ENCODE measurements around the gene ZMYND8. TPM values are rescaled to one million over a fixed set of nuclear protein-coding genes. Genes with fewer than 3 reads are reported as not detected.

Gene ZMYND8
- total and polyA plus RNA-seq, 2 of the 8 experiments (the other 6 are each of a cell fraction or from before 2014, with no cell fraction given), result 50.5 to 163 TPM

DNA sequence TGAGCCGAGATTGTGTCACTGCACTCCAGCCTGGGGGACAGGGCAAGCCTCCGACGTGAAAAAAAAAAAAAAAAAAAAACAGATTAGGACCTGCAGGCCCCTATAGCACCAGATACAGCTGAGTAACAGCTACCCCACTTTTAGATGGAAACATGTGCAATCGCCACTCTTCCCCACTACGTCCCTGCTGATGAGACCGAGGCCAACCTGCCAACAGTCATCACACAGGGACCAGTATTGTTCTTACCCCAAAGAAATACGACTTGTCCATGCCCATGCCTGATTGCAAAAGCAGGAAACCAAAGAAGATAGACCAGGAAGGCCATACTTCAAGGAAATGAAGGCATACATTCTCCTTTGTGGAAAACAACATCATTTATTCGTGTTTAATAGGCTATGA lies 45.8 kb downstream of the ZMYND8 start (continued):
- TF ChIP-seq KDM4A (IDR thresholded peaks at IDR 0.05; ENCODE audit: low read depth, low read length, severe bottlenecking) (no peak), CTCF (IDR thresholded peaks at IDR 0.05; ENCODE audit: control extremely low read depth in 1 of 3, insufficient read depth in 1 of 3, low read depth in 1 of 3, low read length in 3 of 3) (no peak), EZH2 (IDR thresholded peaks at IDR 0.05; ENCODE audit: low read depth, low read length, severe bottlenecking) (no peak), SAP30 (IDR thresholded peaks at IDR 0.05; ENCODE audit: insufficient read depth, insufficient replicate concordance, low read length) (no peak), ATF3 (IDR thresholded peaks at IDR 0.05; ENCODE audit: insufficient read depth, low read depth, low read length) (no peak), SUZ12 (IDR thresholded peaks at IDR 0.05; ENCODE audit: low read length) (no peak)
- TF ChIP-seq, protein P1, sequence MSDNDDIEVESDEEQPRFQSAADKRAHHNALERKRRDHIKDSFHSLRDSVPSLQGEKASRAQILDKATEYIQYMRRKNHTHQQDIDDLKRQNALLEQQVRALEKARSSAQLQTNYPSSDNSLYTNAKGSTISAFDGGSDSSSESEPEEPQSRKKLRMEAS (IDR thresholded peaks at IDR 0.05), result no peak

Data from H1 (cell line).